ENCODE data around the gene AFF2.

AFF2 gene

DNA sequence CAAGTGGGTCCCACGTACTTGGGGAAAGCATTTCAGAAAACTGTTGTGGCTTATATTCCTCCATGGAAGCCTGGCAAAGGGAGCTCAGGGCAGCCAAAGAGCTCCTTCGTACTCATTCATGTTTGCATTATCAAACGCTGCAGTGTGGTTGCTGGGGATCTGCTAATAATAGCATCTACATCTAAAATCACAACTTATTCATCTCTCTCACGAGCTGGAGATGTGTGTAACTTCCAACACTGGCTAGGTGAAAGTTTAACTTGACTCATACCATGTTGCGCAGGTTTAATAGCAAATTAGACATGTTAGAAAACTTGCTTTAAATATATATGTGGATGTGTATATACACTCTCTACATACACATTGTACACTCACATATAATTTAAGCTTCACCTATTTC is 415.1 kb downstream of the AFF2 start:
- no peak overlapping the region for H3K9ac ChIP-seq
- TF ChIP-seq, protein P1, sequence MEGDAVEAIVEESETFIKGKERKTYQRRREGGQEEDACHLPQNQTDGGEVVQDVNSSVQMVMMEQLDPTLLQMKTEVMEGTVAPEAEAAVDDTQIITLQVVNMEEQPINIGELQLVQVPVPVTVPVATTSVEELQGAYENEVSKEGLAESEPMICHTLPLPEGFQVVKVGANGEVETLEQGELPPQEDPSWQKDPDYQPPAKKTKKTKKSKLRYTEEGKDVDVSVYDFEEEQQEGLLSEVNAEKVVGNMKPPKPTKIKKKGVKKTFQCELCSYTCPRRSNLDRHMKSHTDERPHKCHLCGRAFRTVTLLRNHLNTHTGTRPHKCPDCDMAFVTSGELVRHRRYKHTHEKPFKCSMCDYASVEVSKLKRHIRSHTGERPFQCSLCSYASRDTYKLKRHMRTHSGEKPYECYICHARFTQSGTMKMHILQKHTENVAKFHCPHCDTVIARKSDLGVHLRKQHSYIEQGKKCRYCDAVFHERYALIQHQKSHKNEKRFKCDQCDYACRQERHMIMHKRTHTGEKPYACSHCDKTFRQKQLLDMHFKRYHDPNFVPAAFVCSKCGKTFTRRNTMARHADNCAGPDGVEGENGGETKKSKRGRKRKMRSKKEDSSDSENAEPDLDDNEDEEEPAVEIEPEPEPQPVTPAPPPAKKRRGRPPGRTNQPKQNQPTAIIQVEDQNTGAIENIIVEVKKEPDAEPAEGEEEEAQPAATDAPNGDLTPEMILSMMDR (conservative IDR thresholded peaks at IDR 0.05; ENCODE audit: low read depth, low read length), result no peak
- no peaks in the 10 kb centered on the region for H3K36me3 ChIP-seq (ENCODE audit: insufficient read depth)
- no peaks in the 10 kb centered on the region for H4K20me1 ChIP-seq (ENCODE audit: insufficient read depth)
- H3K4me2 ChIP-seq, result no peak overlapping the region
- H3K79me2 ChIP-seq (ENCODE audit: insufficient read depth, low read depth), result no peaks in the 10 kb centered on the region
- no peaks in the 10 kb centered on the region for H3K27me3 ChIP-seq (ENCODE audit: insufficient read depth, low read depth)
- no peak overlapping the region for H2AFZ ChIP-seq (ENCODE audit: low read depth)
- H3K4me3 ChIP-seq (IDR thresholded peaks at IDR 0.05; ENCODE audit: insufficient read depth, low read depth, low read length), result no peak overlapping the region
- no peak overlapping the region for H3K27ac ChIP-seq
- no peaks in the 10 kb centered on the region for H3K4me1 ChIP-seq (ENCODE audit: low read depth, poor library complexity, severe bottlenecking)

DNA sequence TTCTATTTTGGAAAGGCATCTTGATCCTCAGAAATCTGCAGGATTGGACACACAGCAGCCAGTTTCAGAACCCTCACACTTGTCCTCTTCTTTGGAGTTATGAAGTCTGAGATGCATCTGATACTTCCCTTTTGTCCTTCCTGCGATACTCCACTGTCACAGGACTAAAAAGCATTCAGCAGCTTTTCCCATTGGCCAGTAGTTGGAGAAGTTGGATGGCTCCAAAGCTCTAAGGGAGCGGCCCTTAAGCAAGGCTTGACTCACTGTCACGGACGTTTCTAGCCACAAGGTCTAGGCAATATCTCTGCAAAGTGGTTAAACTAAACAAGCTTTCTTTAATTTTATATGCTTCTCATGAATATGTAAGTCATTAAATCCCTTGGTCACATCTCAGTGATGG is 417.0 kb downstream of the AFF2 start:
- Histone ChIP-seq H3K27me3 (ENCODE audit: insufficient read depth, low read depth) (no peaks in the 10 kb centered on the region), H3K9ac (no peak overlapping the region), H4K20me1 (ENCODE audit: insufficient read depth) (no peaks in the 10 kb centered on the region), H3K36me3 (ENCODE audit: insufficient read depth) (no peaks in the 10 kb centered on the region), H3K4me1 (ENCODE audit: low read depth, poor library complexity, severe bottlenecking) (no peaks in the 10 kb centered on the region), H3K4me3 (IDR thresholded peaks at IDR 0.05; ENCODE audit: insufficient read depth, low read depth, low read length) (no peak overlapping the region), H3K27ac (no peak overlapping the region), H3K79me2 (ENCODE audit: insufficient read depth, low read depth) (no peaks in the 10 kb centered on the region), H2AFZ (ENCODE audit: low read depth) (no peak overlapping the region), H3K4me2 (no peak overlapping the region)
- TF ChIP-seq, protein P1 (conservative IDR thresholded peaks at IDR 0.05; ENCODE audit: low read depth, low read length), result no peak

DNA sequence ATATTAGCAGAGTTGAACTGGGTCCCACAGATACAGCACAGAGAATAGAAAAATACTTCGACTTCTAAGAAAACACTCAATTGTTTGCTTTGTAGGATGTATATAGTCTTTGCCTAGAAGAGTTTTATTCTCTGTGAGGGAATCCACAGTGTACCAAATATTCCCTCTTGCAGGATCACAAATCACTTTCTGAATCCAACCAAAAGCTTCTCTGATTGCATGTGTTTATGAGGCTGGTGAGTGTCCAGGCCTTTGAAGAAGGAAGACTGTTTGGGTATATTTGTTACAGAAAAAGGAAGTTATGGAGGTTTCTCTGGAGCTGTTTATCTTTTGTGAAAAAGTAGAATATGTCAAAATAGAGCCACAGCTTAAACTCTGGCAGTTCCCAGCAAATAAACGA is 423.2 kb downstream of the AFF2 start:
- Histone ChIP-seq H2AFZ (ENCODE audit: low read depth) (no peak overlapping the region), H3K4me3 (IDR thresholded peaks at IDR 0.05; ENCODE audit: insufficient read depth, low read depth, low read length) (no peak overlapping the region), H3K36me3 (ENCODE audit: insufficient read depth) (no peaks in the 10 kb centered on the region), H3K9ac (no peak overlapping the region), H3K4me1 (ENCODE audit: low read depth, poor library complexity, severe bottlenecking) (no peaks in the 10 kb centered on the region), H3K27ac (no peak overlapping the region), H4K20me1 (ENCODE audit: insufficient read depth) (no peaks in the 10 kb centered on the region), H3K27me3 (ENCODE audit: insufficient read depth, low read depth) (no peaks in the 10 kb centered on the region), H3K4me2 (no peak overlapping the region), H3K79me2 (ENCODE audit: insufficient read depth, low read depth) (no peaks in the 10 kb centered on the region)
- TF ChIP-seq, protein P1 (conservative IDR thresholded peaks at IDR 0.05; ENCODE audit: low read depth, low read length), result no peak

DNA sequence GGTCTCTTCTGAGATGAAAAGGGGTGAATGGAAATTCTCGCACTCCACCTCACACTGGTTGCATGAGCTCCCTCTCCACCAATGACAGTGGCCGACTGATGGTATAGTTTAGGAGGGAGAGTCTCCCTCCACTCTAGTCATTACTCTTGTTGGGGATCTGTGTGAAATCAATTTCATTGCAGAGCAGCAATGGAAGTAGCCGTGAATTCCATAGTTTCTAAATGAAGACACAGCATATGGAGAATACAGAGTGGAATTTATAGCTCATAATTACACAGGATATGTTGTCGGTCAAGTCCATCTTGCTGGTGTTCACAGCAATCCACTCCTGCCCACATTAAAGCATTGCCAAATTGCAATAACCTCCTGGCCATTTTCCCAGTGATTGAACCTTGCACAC is 426.0 kb downstream of the AFF2 start:
- Histone ChIP-seq H3K9ac (no peak overlapping the region), H3K4me3 (IDR thresholded peaks at IDR 0.05; ENCODE audit: insufficient read depth, low read depth, low read length) (no peak overlapping the region), H3K27me3 (ENCODE audit: insufficient read depth, low read depth) (no peaks in the 10 kb centered on the region), H3K4me2 (no peak overlapping the region), H3K27ac (no peak overlapping the region), H3K79me2 (ENCODE audit: insufficient read depth, low read depth) (no peaks in the 10 kb centered on the region), H2AFZ (ENCODE audit: low read depth) (no peak overlapping the region), H3K4me1 (ENCODE audit: low read depth, poor library complexity, severe bottlenecking) (no peaks in the 10 kb centered on the region), H3K36me3 (ENCODE audit: insufficient read depth) (no peaks in the 10 kb centered on the region), H4K20me1 (ENCODE audit: insufficient read depth) (no peaks in the 10 kb centered on the region)
- TF ChIP-seq, protein P1 (conservative IDR thresholded peaks at IDR 0.05; ENCODE audit: low read depth, low read length), result no peak

DNA sequence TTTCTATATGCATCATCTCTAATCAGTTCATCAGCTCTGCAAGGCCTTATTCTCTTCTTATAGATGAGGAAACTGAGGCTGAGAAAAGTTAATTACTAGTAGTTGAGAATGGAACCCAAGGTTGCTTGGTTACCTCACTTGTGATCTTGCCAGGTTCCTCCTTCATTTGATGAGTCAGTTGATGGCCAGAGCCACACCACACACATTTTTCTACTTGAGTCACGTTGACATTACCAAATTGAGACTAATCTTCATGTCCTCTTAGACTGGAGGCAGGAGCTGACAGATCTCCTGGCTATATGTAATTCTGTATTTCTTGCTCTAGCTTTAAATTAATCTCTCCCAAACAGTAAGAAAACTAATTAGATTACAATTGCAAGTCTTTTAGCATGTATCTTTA is 428.4 kb downstream of the AFF2 start:
- H3K27me3 ChIP-seq (ENCODE audit: insufficient read depth, low read depth), result no peaks in the 10 kb centered on the region
- H3K27ac ChIP-seq, result no peak overlapping the region
- no peak overlapping the region for H3K4me3 ChIP-seq (IDR thresholded peaks at IDR 0.05; ENCODE audit: insufficient read depth, low read depth, low read length)
- H3K9ac ChIP-seq, result no peak overlapping the region
- no peaks in the 10 kb centered on the region for H3K79me2 ChIP-seq (ENCODE audit: insufficient read depth, low read depth)
- H3K4me2 ChIP-seq, result no peak overlapping the region
- no peaks in the 10 kb centered on the region for H4K20me1 ChIP-seq (ENCODE audit: insufficient read depth)
- TF ChIP-seq, protein P1 (conservative IDR thresholded peaks at IDR 0.05; ENCODE audit: low read depth, low read length), result no peak
- H3K36me3 ChIP-seq (ENCODE audit: insufficient read depth), result no peaks in the 10 kb centered on the region
- no peak overlapping the region for H2AFZ ChIP-seq (ENCODE audit: low read depth)
- no peaks in the 10 kb centered on the region for H3K4me1 ChIP-seq (ENCODE audit: low read depth, poor library complexity, severe bottlenecking)
